LoVo (cell line): ENCODE measurements around the gene ZDHHC3.
"Not testable (repeated sequence)": the region's sequence is repeated elsewhere in the genome, so short reads cannot be mapped to it uniquely, and the experiment has no call there.

Experiments used
- DNase-seq: peaks from one replicate; pipeline ENCODE4 v3.0.0-alpha.2; 2016; ENCODE audit warnings: low spot score

ZDHHC3 gene

DNA sequence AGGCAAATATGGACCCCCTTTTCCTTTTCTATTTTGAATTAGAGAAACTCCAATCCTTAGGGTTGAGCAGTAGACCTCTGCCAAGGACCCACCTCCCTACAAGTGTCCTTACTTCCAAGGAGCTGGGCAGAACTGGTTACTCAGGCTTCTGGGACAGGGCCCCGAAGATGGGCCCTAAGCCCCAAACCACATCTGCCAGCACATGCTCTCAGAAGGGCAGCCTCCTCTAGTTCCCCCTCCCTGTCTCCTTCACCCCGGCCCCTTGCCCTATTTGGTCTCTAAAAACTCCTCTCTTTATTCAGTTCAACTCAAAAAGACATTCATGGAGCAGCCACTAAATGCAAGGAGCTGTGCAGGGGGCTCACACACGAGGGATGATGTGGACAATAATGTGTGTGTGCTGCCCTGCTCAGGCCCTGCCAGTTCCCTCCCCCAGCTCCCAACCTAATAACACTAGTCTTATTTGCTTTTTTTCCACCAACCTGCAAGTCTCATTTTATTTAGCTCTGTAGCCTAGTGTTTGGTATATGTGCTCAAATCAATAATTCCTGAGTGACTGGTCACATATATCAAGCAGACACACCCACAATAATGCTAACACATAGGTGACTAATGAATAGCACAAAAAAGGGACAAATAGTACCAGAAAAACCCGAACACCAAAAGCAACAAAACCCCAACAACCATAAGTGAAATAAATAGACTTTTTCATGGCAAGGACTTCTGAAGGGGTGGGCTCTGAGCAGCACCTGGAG, 12.2 kb downstream of the ZDHHC3 start:
- no peak for DNase-seq

DNA sequence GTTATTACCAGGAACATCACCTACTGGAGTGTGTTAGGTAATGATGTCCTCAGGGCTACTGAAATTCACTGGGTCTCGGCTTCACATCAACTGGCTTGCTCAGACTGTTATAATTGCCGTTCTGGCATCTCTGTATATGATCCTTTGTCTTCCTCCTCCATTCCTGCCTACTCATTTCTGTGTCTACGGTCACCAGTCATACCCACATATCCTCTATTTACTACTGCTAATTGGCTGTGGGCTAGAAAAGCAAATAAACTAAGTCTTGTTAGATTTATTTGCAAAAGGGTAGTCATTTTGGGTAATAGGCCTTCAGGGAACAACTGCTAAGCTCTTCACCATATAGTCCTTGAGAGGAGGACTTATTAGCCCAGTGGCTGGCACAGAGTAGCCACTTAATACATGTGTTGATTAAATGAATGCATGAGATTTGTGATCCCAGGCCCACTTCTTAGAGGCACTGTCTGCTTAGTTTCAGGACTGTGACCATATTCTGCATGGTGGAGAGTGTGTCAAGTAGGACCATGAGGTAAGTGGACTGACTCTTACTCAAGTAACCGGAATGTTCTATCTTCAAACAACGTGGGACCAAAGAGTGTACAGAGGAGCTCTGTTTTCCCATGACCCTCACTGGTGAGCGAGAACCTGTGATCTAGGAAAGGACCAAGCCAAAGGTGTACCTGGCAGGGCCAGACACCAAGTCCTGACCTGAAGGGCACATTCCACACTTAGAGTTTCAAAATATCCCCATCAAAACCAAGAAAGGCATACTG, 13.2 kb downstream of the ZDHHC3 start:
- DNase-seq: no peak

- DNase-seq: no peak
Measured at GRCh38 chr3:44961888-44962287, 14.1 kb downstream of the ZDHHC3 start.

GRCh38 chr3:44960387-44961026, 15.5 kb downstream of the ZDHHC3 start:
- DNase-seq: no peak

DNA sequence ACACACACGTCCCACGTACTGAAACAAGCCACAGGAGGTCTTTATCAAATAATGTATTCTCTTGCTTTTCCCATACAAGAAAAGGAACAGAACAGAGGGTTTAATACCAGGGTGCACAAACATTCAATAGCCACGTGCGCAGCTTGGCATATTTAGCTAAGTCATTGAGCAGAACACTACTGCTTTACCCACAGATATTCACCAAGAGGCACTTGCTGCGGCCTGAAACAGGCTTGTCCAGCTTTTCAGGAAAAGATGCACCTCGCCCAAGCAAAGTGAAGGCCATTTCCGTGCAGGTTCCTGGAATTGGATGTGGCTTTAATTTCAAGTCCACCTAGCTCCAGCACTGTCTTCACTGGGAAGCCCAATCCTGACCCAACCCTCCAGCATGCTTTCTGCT, 17.6 kb downstream of the ZDHHC3 start:
- DNase-seq: no peak

DNA sequence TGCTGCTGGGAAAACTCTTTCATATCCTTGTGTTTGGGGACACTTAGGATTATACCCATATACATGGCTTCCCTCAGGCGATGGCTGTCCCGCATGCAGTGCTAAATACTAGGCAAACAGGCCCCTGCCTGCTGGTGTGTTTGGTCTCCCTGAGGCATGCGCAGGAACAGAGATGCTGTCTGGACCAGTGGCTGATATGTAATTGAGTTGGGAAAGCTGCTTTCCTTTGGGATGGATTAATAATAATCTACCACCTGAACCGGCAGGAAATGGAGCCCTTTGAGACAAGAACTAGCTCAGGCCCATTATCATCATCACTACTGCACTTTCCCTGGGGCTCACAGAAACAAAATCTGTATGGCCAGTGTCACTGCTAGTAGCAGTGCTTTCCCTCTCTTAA, 18.0 kb downstream of the ZDHHC3 start:
- no peak for DNase-seq

DNA sequence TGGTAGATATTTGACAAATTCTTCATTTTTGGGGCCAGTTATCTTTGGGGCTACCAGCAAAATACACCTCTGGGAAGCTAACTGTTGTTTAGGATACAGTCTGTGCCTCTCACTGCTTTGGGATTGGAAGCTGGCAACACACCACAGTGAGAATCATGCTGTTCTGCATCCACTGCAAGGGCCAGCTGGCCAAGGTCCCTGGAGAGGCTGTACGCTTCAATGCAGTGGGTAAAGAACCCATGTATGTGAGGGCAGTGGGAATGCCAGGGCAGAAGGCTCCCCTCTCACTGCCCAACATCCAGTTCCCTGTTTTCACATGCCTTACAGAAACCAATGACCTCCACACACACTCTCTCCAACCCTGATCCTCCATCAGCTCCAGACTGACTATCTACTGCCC, 20.1 kb downstream of the ZDHHC3 start:
- no peak for DNase-seq

GRCh38 chr3:44954962-44955361, 21.0 kb downstream of the ZDHHC3 start:
- DNase-seq: no peak

- no peak for DNase-seq
Measured at GRCh38 chr3:44954304-44954703, 21.7 kb downstream of the ZDHHC3 start.

GRCh38 chr3:44952689-44953088, 23.3 kb downstream of the ZDHHC3 start:
- DNase-seq: no peak

- DNase-seq: no peak
Measured at GRCh38 chr3:44950275-44950734, 25.7 kb downstream of the ZDHHC3 start.

GRCh38 chr3:44949770-44950169, 26.2 kb downstream of the ZDHHC3 start:
- not testable (repeated sequence) for DNase-seq

GRCh38 chr3:44948239-44948638, 27.7 kb downstream of the ZDHHC3 start:
- DNase-seq: no peak

- no peak for DNase-seq
Measured at GRCh38 chr3:44942202-44942921, 33.6 kb downstream of the ZDHHC3 start.

DNA sequence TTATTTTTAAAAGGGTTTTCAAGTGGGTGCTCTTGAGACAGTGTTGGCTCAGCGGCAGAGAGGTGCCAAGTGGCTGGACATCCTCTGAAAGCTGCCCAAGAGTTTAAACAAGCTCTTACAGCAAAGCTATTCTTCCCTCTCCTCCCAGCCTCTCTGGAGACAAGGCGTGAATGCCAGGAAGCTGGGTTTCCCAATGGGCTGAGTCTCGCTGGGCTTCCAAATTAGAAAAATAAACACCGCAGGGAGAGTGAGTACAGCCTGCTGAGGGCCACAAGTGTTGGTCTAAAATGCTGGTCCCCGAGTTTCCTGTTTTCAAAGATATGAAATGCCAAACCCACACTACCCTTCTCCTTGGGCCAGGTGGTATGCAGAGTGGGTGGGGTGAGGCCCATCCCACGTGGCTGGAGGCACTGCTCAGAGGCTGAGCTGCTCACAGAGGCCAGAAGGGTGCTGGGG, 36.4 kb downstream of the ZDHHC3 start:
- DNase-seq: no peak

GRCh38 chr3:44932986-44933944, 42.7 kb downstream of the ZDHHC3 start:
- DNase-seq: no peak

- no peak for DNase-seq
Measured at GRCh38 chr3:44932271-44932670, 43.7 kb downstream of the ZDHHC3 start.

DNA sequence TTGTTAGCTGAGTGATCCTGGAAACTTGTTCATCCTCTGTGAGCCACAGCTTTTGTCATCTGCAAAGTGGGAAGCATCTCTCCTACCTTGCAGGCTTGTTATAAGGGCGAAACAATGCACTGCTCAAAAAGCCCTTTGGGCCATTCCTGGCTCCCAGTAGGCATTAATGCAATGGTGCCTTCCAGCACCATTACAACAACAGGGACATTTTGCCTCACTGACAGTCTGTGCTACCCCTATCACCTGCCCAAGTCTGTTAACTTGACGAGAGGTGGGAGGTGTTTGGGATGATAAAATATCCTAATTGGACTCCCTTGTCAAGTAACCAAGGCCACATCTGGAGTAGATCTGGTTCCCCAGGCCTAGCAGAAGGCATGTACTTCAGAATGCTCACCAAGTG, 44.2 kb downstream of the ZDHHC3 start:
- no peak for DNase-seq

- no peak for DNase-seq
Measured at GRCh38 chr3:44930911-44931310, 45.1 kb downstream of the ZDHHC3 start.

DNA sequence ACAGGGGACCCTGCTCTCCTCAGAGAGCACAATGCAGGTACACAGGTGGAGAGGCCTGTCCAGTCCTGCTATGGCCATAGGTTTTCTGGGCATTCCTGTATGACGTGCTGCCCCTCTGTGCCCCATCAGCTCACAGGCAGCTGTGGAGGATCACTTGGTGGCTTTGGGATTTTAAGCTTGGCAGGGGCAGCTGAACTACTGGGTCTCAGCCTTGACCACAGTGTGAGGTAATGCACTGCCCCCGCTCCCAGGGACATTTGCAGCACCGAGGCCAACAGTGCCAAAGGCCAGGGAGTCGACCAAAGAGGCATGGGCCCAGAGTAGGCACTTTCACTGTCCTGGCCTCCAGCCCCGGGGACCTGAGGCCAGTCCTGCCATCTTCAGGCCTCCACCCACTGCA, 46.2 kb downstream of the ZDHHC3 start:
- DNase-seq: no peak

DNA sequence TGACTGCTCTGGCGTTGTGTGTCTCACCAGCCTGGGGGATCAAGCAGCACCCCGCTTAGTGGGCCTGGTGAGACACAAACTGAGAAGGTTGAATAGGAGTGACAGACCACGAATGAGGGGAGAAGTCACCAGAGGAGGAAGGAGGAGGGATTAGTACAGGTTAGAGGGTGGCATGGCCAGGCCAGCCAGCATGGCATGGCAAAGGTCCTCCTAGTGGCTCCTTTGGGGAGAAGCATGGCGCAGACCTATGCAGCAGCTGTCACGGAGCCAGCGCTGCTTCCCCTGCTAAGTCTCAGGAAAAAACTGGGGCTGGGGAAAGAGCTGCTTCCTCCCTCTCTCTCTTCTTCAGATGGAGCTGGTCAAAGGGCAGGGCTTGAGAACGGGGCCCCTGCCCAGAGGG, 48.6 kb downstream of the ZDHHC3 start:
- no peak for DNase-seq
